Endometrial microvascular endothelial cells (primary cell): ENCODE data around the gene TRAFD1. TPM values are rescaled to one million over a fixed set of nuclear protein-coding genes. Genes with fewer than 3 reads are reported as not detected.

ENCODE experiments used
- in situ Hi-C: cut with HindIII; loops from 2 replicates; pipeline ENCODE4 v1.10.0; 2017; ENCODE audit warnings: low sequenced_read_pairs, low pct_unique_long_range_greater_than_20kb; ENCODE audit errors: inconsistent ontology term
- total RNA-seq: library from RNA; depleted of rRNA; stranded (reverse); fragments of >200 nt; gene quantifications from one replicate; pipeline ENCODE4 v1.2.3, GENCODE V29; 2015; ENCODE audit errors: inconsistent ontology term

TRAFD1 gene
- total RNA-seq, 1 donor from 2014 or later, result 18.5 TPM

DNA sequence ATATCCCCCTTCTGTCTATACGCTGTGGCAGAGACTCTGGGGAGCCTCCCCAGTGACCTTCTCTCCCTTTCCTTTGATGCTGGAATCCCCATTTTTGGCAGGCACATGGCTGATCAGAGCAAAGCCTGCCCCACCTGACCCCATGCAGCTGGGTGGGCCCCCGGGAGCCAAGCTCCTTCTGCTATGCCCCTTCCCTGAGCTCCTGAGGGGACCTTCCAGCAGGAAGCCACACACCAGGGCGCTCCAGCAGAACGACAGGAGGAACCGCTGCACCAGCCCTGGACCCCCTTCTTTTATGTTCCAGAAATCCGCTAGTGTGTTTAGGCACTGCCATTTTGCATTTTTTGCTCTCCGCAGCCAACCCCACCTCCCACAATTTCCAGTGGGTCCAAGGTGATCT lies 44.6 kb downstream of the TRAFD1 start:
- in situ Hi-C loops, result no loop called here

DNA sequence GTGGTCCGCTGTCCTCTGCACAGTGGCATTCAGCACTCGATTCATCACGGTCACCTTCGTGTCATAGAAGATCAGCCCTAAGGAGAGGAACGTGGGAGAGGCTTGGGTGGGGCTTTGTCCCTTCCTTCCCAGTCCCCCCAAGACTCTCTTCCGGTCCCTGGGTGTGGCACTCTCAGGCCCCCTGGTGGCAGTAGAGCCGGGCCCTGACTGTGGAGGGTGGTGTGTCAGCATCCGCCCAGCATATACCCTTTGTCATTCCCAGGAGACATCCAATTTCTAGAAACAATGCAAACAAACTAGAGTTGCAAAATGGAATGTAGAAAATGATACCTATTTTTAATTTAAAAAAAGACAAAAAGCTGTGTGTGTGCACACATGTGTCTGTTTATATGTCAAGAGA lies 45.0 kb downstream of the TRAFD1 start:
- in situ Hi-C loops, result no loop called here

DNA sequence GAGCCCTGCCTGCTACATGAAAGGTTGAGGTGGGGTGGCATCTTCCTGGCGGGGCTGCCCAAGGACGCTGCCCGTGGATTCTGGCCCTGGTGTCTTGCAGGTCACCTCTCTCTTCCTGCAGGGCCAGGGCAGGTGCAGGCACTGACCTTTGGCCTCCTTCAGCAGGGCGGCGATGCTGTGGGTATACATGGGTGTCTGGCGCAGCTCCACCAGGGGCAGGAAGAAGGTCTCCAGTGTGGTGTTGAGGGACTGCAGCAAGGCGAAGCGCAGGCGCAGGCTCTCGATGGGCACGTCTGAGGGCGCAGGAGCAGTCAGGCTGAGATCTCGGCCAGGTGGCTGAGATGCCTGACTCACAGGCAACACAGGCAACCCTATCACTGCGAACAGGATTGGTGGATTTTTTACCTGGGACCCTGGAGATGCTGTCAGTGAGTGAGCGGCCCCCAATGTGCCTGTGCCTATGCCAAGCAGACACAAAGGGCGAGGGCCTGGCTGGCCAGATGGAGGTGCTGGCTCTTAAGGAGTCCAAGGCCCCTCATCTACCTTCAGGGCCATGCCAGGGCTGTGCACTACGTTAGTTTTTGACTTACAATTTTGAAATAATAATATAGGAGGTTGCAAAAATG lies 45.7 kb downstream of the TRAFD1 start:
- in situ Hi-C loops, result no loop called here

DNA sequence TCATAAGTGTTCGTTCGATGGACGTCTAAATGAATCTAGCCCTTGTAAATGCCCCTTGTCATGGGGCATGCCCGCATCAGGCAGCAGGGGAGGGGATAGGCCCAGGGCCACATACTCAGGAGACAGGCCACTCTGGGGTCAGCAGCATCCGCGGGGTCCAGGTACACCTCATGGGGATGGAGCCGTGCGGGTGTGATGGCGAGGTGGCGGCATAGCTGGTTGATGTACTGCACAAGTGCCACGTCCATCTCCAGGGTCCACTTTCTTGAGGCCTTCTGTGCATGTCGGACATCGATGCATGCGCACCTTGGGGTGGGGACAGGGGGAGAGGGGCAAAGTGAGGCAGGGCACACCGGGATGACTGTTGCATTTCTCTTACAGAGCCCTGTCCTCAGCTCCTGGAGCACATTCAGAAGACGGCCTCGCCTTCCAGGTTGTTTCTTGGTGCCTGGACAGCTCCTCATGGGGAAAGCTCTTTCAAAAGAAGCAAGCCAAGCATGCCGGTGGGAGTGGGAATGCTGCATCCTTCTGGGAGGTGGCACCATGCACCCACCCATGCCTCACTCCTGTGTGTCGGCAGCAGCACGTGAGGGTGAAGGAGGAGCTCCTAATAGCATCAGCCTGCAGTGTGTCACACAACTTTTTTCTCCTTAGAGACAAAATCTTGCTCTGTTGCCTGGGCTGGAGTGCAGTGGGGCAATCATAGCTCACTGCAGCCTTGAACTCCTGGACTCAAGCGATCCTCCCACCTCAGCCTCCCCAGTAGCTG lies 47.4 kb downstream of the TRAFD1 start:
- in situ Hi-C loops, result no loop called here

DNA sequence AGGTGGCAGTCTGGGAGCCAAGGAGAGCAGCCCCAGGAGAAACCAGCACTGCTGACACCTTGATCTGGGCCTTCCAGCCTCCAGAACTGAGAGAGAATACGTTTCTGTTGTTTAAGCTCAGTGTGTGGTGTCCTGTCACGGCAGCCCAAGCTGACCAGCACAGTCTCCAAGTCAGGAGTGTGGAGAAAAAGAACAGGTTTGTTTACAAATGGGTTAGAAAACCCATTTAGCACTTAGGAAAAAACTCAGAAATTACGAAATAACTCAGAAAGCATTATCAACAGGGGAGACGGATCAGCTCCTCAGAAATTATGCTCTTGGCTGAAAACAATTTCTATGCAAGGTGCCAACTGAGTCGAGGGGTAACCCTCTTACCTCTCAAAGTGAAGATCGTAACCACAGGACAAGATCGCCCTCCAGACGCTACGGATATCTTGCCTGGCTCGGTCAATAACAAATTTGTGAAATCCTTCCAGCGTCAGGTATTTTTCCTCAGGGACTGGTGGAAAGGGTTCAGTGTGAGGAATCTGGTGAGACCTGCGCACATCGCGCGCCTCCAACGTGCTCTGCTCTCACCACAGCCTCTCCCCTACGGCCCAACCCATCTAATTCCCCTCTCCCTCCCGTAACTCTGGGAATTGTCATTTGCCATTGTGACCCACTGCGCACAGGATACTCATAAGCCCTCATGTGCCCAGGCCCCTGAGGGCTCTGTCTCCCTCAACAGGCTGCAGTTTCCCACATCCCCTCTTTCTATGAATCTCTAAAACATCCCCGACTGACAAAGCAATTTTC lies 50.2 kb downstream of the TRAFD1 start:
- in situ Hi-C loops, result no loop called here

DNA sequence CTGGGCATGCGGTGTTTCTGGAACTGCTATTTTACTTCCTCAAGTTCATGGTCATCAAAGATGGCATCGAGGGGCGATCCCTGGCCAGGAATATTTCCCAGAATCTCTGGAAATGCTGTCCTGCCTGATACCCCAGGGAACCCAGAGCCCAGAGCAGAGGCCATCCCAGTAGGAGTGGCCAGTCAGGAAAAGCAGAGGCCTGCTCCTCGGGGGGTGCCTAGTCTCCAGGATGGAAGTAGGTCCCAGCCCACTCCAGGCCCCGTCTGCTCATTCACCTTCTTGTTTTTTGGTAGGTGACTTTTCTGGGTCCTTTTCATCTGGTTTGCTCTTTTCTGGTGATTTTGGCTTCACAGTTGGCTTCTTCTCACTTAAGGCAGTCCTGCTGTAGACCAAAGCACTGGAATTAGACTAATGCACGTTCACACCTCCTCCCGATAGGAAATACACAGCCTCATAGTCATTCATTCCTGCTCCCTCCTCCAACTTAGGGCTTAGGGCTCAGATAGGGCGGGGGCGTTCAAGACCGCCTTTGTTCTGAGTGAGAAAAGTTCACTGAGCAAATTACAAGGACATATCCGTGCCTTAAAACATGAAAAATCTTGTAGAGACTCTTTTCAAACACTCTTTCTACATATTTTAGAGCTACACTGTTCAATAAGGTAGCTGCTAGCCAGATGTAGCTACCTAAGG lies 51.1 kb downstream of the TRAFD1 start:
- in situ Hi-C loops, result no loop called here

DNA sequence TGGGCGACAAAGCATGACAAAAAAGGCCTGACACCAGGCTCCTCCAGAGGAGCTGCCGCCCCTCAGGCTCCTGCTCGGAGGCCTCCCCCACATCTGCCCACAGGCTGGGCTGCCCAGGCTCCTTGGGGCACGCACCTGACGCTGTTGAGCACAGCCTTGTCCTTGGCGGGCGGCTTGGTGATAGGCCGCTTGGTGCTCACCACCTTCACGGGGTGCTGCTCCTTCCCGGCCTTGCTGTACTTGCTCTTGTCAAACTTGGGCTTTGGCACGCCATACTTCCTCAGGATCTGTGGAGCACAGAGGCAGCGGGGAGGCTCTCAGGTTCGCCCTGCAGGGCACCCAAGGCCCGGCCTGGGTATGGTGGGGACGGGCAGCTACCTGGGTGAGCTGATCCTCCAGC lies 53.4 kb downstream of the TRAFD1 start:
- in situ Hi-C loops, result no loop called here

DNA sequence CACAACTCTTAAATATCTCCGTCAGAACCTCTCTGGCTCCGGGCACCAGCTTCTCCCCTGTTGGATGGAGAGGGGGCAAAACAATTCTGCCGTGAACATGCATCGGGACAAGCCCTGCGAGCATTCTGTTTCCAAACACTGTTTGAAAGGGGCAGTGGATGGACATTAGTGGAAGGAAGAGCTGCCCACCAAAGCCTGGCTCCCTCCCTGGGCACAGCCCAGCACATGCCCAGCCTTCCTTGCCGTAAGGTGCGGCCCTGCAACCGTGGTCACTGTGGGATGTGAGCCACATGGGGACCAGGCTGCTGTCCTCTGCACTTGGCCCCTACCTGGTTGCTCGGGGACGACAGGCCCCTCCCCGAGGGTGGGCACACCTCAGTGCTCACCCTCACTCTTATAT lies 54.0 kb downstream of the TRAFD1 start:
- in situ Hi-C loops, result no loop called here

DNA sequence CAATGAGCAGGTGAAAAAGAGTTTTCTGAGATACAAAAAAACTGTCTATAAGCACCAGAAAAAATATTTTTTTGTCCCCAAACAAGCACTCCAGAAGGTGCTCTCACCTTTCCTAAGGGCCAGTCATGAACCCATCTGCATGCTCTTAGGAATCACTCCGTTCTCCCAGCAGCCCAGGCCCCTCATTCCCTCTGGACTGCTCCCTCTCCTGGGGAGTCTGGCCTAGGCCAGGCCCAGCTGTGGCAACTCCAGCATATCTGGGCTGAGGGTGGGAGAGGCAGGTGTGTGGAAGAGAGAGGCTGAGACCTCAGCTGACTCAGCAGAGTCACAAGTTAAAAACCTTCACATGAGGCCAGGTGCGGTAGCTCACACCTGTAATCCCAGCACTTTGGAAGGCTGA lies 54.6 kb downstream of the TRAFD1 start:
- in situ Hi-C loops, result no loop called here

DNA sequence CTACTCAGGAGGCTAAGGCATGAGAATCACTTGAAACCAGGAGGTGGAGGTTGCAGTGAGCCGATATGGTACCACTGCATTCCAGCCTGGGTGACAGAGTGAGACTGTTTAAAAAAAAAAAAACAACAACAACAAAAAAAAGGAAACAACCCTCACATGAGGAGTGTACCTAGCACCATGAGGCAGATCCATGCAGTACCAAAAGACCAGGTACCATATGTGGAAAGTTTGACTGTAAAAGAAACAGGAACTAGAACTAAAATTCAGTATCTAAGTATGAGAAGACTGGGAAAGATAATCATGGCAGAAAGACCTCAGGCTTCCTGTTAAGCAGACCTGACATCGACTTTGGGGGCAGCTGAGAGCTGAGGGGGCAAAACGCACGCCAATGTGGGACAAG lies 55.1 kb downstream of the TRAFD1 start:
- in situ Hi-C loops, result no loop called here

DNA sequence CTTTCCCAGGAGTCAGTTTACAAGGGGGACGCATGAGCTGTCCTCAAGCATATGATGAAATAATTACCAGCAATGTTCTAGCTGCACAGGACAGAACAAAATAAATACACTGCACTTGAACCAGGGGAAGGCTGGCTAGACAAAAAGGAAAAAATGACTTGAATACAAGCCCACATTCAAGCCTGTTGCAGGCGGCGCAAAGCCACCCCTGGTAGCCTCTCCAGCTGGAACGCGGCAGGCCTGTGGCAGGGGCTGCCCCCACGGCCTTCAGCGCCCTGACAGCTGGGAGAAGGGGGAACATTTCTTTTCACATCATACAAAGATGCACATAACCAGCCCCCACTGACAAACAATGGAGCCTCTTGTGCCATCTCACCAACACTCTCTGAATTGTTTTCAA lies 57.1 kb downstream of the TRAFD1 start:
- in situ Hi-C loops, result no loop called here

DNA sequence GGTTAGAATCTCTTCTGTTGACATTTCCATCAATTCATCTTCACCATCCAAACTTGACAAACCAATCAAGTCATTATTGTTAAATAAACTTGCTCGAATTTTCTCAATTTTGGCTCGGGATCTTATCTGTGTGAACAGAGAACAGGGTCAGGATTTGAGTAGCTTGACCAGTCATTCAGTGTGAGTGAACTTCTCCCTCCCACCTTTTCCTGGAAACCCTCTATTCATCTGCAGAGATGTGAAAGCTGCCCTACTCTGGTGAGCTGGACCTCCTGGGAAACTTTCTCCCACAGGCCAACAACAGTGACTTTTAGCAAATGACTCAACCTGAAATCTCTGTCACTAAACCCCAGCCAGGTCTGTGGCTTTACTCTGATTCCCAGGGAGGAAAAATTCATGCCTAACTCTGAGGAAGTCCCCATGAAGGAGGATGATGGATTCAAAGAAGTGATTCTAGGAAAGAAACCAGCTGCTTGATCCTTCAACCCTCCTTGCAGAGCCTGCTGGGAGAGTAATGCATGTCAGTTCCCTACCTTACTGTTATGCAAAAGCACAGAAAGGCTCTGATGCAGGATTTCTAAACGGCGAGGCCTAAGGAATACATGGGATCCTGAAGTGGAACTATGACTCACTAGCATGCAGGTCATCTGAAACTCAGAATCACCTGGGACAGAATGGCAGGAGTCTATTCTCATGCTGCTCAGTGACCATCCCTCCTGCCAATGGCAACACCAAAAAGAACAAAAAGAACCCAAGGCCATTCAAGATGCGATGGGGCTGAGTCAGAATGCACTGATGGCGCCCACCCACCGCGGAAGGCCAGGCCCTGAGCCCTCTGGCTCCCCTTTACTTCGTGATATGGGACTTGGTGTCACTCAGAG lies 58.0 kb downstream of the TRAFD1 start:
- in situ Hi-C loops, result no loop called here

DNA sequence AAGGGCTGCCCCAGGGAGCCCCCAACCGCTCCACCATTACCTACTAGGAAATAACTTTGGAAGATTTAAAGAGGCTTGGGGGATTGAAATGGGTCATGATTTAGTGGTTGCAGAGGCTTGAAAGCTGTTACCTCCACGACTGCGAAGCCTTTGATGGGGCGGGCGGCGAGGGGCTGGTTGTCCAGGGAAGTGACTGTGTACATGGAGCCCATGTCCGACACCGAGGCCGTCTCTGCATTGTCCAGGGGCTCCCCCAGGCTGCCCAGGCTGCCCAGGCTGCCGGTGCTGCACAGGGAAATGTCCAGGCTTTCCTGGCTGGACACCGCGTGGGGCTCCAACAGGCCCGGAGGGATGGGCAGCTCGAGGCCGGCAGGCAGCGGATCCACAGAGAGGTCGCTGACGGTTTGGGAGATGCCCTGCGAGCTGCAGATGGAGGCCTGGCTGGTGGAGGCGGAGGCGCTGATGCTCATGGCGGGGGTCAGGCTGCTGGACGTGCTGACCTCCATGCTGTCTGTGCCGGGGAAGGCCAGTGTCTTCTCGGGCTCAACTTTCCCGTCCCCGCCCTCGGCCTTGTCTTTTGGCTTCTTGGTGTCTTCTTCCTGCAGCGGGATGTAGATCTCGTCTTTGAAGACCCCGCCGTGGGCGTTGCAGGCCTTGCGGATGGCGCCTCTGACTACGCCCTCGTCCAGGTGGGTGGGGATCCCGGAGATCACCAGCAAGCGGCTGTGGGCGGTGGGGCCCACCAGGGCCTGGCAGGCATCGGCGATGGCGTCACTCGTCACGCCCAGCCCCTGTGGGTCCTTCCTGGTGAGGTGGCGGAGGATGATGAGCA lies 58.9 kb downstream of the TRAFD1 start:
- in situ Hi-C loops, result no loop called here

DNA sequence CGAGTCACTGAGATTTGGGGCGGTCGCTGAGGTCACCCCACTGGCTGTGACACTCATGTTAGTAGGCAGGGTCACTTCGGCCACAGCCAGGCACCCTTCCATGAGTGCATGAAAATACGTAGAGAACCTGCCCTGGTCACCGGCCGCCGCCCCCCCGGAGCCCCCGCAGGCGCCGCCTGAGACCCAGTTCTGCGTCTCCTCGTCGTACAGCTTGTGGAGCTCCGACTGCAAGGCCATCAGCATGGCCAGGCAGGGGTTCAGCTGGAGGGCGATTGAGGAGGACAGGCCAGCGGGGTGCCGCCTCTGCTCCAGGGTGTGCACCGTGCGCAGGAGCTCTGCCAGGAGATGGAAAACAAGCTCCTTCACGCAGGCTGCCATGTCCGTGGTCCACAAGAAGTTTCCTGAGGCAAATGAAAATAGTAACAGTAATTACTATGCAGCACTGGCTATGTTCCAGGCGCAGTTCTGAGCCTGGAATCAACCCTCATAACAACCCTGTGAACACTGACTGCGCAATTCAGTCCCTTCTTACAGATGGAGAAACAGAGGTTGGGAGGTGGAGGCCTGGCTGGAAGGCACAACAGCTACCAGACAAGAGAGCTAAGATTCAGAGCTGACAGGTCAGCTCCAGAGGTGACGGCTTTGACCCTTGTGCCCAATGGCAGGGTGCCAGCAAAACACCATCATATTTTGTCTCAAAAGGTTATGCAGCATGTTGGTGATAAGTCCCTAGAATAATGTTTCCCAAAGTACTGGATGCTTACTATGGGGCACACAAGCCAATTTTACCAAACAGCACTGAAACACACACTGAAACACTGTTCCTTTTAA lies 59.9 kb downstream of the TRAFD1 start:
- in situ Hi-C loops, result no loop called here

DNA sequence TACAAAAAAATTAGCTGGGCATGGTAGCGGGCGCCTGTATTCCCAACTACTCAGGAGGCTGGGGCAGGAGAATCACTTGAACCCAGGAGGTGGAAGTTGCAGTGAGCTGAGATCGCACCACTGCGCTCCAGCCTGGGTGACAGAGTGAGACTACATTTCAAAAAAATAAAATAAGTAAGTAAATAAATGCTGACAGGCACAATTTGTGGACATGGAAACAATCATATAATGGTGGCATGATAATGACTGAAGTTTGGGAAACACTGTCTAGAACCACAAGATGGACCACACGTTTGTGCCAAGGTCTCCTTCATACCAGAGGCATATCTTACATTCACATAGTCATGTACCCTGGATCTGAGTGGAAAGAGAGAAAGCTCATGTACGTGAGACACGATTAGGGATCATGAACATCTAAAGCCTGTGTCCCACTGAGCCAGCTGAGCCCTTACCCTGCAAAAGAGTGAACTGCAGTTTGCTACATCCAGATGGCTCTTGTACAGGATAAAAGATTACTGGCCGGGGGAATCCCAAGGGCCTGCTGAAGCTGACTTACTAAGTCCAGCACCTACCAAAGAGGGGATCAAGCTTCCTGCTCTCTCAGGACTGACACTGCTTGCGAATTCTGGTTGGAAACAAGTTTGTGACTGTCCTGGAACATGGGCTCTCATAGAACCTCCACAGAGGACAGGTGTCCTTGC lies 62.9 kb downstream of the TRAFD1 start:
- in situ Hi-C loops, result no loop called here

DNA sequence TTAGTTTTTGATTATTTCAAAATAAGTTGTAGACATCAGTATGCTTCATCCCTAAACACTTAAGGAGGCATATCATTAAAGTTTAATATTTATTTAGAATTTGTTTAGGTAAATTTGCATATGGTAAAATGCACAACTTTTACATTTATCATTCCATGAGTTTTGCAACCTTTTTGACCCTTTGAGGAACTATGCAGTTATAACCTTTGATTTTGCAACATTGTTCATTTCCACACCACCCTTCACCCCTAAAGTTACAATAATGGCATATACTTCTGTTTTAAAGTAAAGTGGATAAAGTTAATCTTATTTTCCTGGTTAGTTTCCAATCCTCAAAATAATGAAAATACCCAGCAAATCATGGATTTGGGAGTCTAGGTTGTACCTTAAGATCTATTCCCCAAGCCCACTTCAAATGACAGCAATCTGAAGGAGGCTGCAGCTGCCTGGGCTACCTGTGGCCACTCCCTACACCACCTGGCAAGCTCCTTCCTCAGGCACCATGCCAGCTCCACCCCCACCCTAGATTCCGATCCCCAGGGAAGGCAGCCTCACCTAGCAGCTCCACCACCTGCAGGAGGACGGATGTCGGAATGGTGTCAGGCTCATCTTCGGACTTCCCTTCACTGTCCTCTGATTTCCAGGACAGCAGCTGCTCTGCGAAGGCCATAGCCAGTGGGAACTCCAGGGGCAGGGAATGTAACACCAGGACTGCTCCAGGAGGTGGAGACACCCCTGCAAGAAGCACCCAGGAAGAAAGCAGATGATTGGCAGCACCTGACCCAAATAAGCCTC lies 65.1 kb downstream of the TRAFD1 start:
- in situ Hi-C loops, result no loop called here
